Fibroblast of the aortic adventitia (primary cell): Measurements from ENCODE around the gene ALKAL2. TPM values are rescaled to one million over a fixed set of nuclear protein-coding genes. Genes with fewer than 3 reads are reported as not detected.
A peak's percentile ranks its signal among the peaks of the same experiment; 100 is the strongest.

Experiments
- DNase-seq: peaks from one replicate; pipeline ENCODE4 v3.0.0-alpha.2; 2010; ENCODE audit warnings: low read depth
- H3K4me3 ChIP-seq: 2 replicates; pipeline ENCODE4 v1.5.1; 2011; ENCODE audit warnings: low read depth, mild to moderate bottlenecking, control low read depth, low read length, moderate library complexity
- total RNA-seq: library from RNA; depleted of rRNA; stranded (reverse); fragments of >200 nt; gene quantifications from 2 replicates; pipeline ENCODE4 v1.2.3, GENCODE V29; 2012; ENCODE audit warnings: low replicate concordance
- TF ChIP-seq, protein P1 (sequence below): IDR thresholded peaks from 2 replicates; pipeline ENCODE4 v1.5.1; 2011; ENCODE audit warnings: mild to moderate bottlenecking, low read length, control low read depth, inconsistent platforms; ENCODE audit not compliant: insufficient read depth

The ALKAL2 gene
- total RNA-seq, 1 donor = 1.3 TPM

DNA sequence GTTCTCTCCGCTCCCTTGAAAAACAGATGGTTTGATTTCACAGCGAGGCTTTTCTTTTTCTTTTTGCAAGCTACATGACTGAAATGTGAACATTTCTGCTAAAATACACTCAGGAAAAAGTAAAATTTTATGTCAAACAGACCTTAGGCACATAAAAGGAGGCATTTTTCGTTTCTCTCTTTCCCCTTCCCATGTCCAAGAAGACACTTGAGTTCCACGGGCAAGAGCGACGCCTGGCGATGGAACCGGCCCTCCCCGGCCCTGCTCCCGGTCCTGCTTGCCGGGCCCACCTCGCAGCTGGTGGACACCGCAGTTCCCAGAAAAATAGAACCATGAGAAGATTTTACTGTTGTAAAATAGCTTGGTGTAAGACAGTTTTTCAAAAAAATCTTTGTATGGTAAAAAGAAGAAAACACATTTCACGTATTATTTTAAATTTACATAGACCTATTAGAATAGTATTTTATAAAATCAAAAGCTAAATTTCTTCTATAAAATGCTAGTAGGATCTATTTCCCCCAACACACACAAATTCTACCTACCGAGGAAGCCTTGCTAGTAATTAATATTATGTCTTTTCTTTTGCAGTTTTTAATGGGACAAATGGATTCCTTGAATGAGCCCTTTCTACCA is 2.3 kb upstream of the ALKAL2 start:
- TF ChIP-seq, protein P1, sequence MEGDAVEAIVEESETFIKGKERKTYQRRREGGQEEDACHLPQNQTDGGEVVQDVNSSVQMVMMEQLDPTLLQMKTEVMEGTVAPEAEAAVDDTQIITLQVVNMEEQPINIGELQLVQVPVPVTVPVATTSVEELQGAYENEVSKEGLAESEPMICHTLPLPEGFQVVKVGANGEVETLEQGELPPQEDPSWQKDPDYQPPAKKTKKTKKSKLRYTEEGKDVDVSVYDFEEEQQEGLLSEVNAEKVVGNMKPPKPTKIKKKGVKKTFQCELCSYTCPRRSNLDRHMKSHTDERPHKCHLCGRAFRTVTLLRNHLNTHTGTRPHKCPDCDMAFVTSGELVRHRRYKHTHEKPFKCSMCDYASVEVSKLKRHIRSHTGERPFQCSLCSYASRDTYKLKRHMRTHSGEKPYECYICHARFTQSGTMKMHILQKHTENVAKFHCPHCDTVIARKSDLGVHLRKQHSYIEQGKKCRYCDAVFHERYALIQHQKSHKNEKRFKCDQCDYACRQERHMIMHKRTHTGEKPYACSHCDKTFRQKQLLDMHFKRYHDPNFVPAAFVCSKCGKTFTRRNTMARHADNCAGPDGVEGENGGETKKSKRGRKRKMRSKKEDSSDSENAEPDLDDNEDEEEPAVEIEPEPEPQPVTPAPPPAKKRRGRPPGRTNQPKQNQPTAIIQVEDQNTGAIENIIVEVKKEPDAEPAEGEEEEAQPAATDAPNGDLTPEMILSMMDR = peak; percentile 89
- peak overlapping the region; percentile 56 for H3K4me3 ChIP-seq
- peak; percentile 76 for DNase-seq

- H3K4me3 ChIP-seq = peak overlapping the region; percentile 56
- TF ChIP-seq, protein P1 = no peak
- peak; percentile 16 for DNase-seq
These were observed 1.6 kb upstream of the ALKAL2 start for GRCh38 chr2:289362-290089.

DNA sequence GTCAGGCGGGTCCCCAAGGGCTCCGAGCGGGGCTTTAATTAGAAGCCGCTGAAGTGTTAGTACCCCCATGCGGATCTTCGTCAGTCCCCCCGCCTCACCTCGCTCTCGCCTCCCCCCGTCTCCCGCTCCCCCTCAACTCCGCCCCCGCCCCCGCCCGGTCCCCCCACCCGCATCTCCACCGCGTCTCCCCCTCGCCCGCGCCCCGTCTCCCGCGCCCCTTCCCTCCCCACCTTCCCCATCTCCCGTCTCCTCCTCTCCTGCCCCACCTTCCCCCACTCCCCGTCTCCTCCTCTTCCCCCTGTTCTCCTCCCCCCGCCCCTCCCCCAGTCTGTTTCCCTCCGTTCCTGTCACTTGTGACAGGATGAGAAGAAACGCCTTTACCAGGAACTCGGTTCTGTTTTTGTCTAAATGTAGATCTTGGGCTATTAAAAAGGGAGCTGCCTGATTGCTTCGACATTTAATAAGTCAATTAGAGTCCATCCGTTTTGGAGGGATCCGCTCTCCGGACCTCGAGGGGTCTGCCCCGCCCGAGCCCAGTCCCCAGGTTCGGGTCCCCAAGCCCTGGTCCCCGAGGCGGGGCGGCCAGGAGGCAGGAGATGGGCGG is 969 bp upstream of the ALKAL2 start:
- TF ChIP-seq, protein P1 = no peak
- DNase-seq = no peak
- H3K4me3 ChIP-seq = no peak overlapping the region

- TF ChIP-seq, protein P1 = no peak
- DNase-seq = peak; percentile 7
- no peak overlapping the region for H3K4me3 ChIP-seq
These were observed 413 bp downstream of the ALKAL2 start for GRCh38 chr2:287471-287885.

- TF ChIP-seq, protein P1 = no peak
- DNase-seq = no peak
- H3K4me3 ChIP-seq = no peak overlapping the region
These were observed 1.0 kb downstream of the ALKAL2 start for GRCh38 chr2:286774-287392.

DNA sequence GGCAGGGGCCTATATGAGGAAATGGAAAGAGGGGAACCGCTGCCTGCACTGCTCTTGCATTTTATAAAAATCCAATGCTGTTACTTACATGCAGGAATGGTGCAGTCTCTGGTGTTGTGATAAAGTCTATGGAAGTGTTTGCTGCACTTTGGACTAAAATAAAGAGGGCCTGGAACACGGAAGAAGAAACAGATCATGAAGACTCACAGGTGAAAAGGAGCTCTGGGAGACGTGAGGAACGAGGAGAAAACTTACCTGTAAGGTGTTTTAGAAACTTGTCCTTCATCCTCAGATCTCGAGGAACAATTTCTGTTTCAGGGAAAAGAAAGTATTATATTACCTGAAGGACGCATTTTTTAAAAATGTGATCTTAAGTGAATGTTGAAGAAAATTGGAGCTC is 1.9 kb downstream of the ALKAL2 start:
- TF ChIP-seq, protein P1 = no peak
- no peak for DNase-seq
- no peak overlapping the region for H3K4me3 ChIP-seq
